BJ (cell line): ENCODE measurements around the gene TADA2B. TPM values are rescaled to one million over a fixed set of nuclear protein-coding genes. Genes with fewer than 3 reads are reported as not detected.

Source experiments
- CTCF ChIA-PET: fragments of 350-600 bp; formaldehyde crosslinking; extraction: SDS; loops from one replicate; lab custom pipeline; 2021; ENCODE audit warnings: antibody characterized with exemption, inconsistent platforms; lab: Yijun Ruan, JAX
- POLR2A ChIA-PET: fragments of 300-600 bp; sonication (Branson Sonifier 250); formaldehyde crosslinking; extraction: SDS; loops from one replicate; lab custom pipeline; 2021; ENCODE audit warnings: antibody characterized with exemption; lab: Charles Lee
- DNase-seq: peaks from one replicate; pipeline ENCODE4 v3.0.0-alpha.2; 2011; ENCODE audit warnings: low read depth
- H3K27me3 ChIP-seq: 2 replicates; pipeline ENCODE4 v1.6.0; 2011; ENCODE audit warnings: low read length; ENCODE audit not compliant: control insufficient read depth, insufficient read depth
- H3K36me3 ChIP-seq: 2 replicates; pipeline ENCODE4 v1.5.1; 2011; ENCODE audit warnings: low read length; ENCODE audit not compliant: control insufficient read depth, insufficient read depth
- H3K4me3 ChIP-seq: 2 replicates; pipeline ENCODE4 v1.5.1; 2011; ENCODE audit warnings: low read depth, mild to moderate bottlenecking, control low read depth, low read length
- CTCF ChIP-seq: IDR thresholded peaks from 2 replicates; pipeline ENCODE4 v1.5.1; 2011; ENCODE audit warnings: low read depth, mild to moderate bottlenecking, control low read depth, inconsistent platforms, low read length, moderate library complexity; ENCODE audit not compliant: insufficient read depth
- polyA plus RNA-seq: library from polyadenylated mRNA; depleted of rRNA; stranded (reverse); fragments of >200 nt; gene quantifications from 2 replicates; pipeline ENCODE4 v1.2.3, GENCODE V29; 2011

Gene TADA2B
- polyA plus RNA-seq, 1 experiment: 7.3 TPM

GRCh38 chr4:7087036-7087435, 43.9 kb downstream of the TADA2B start:
- ChIA-PET CTCF (interaction anchor here (1.4 kb wide), 1 partner anchor 11 kb away, joined by 3 read pairs; no protein-coding TSS in a partner anchor), POLR2A (no interaction called here)
- Histone ChIP-seq H3K27me3 (peaks cover 16% of the 10 kb centered on the region), H3K36me3 (no peaks in the 10 kb centered on the region), H3K4me3 (no peak overlapping the region)
- no peak for TF ChIP-seq CTCF
- DNase-seq: no peak

GRCh38 chr4:7089213-7089986, 46.2 kb downstream of the TADA2B start:
- POLR2A ChIA-PET: no interaction called here
- TF ChIP-seq CTCF: no peak
- CTCF ChIA-PET: interaction anchor here (1.4 to 3.7 kb wide), 2 partner anchors 12 to 18 kb away, joined by 5 to 19 read pairs; no protein-coding TSS in a partner anchor

GRCh38 chr4:7092026-7092425, 48.9 kb downstream of the TADA2B start:
- H3K36me3 ChIP-seq: no peaks in the 10 kb centered on the region
- POLR2A ChIA-PET: no interaction called here
- DNase-seq: no peak
- no peak for TF ChIP-seq CTCF
- H3K4me3 ChIP-seq: no peak overlapping the region
- H3K27me3 ChIP-seq: peaks cover 17% of the 10 kb centered on the region
- CTCF ChIA-PET: no interaction called here

More at GRCh38 chr4:7089213-7089986, 46.2 kb downstream of the TADA2B start:
- H3K36me3 ChIP-seq: no peaks in the 10 kb centered on the region
- H3K4me3 ChIP-seq: no peak overlapping the region
- no peak for DNase-seq
- H3K27me3 ChIP-seq: peaks cover 8% of the 10 kb centered on the region

- TF ChIP-seq CTCF: no peak
- Histone ChIP-seq H3K4me3 (no peak overlapping the region), H3K27me3 (peaks cover 15% of the 10 kb centered on the region), H3K36me3 (no peaks in the 10 kb centered on the region)
- DNase-seq: no peak
- POLR2A ChIA-PET: no interaction called here
- CTCF ChIA-PET: interaction anchor here (1.3 to 1.9 kb wide), 2 partner anchors 22 to 24 kb away, joined by 3 to 9 read pairs; no protein-coding TSS in a partner anchor
These were observed 51.7 kb downstream of the TADA2B start for GRCh38 chr4:7094916-7095315.

GRCh38 chr4:7095611-7096155, 52.5 kb downstream of the TADA2B start:
- no peak for TF ChIP-seq CTCF
- ChIA-PET CTCF (interaction anchor here (1.9 kb wide), 1 partner anchor 25 kb away, joined by 9 read pairs; no protein-coding TSS in a partner anchor), POLR2A (no interaction called here)
- peaks cover 15% of the 10 kb centered on the region for H3K27me3 ChIP-seq
- H3K36me3 ChIP-seq: no peaks in the 10 kb centered on the region
- DNase-seq: no peak
- H3K4me3 ChIP-seq: no peak overlapping the region
